H1 (cell line): ENCODE data around the gene IL1R1. TPM values are rescaled to one million over a fixed set of nuclear protein-coding genes. Genes with fewer than 3 reads are reported as not detected.

Experiments
- CTCF ChIA-PET: fragments of 300-600 bp; sonication (Branson Sonifier 250); formaldehyde crosslinking; loops from one replicate; lab custom pipeline; 2021; ENCODE audit not compliant: partially characterized antibody; lab: Charles Lee
- POLR2A ChIA-PET: fragments of 300-600 bp; sonication (Branson Sonifier 250); formaldehyde crosslinking; loops from one replicate; lab custom pipeline; 2021; ENCODE audit warnings: inconsistent platforms; ENCODE audit not compliant: partially characterized antibody; lab: Charles Lee
- DNase-seq, 2 experiments: peaks; one replicate each; pipeline versions ENCODE4 v3.0.0 to v3.0.0-alpha.2; 2010 to 2022; ENCODE audit warnings: low spot score in 2 of 2, low read depth in 1 of 2, mixed read lengths in 1 of 2
- FAIRE-seq: peaks from 2 replicates; lab custom pipeline; 2011; peaks lifted over from hg19 to GRCh38; lab: Jason Lieb, UNC
- H2AFZ ChIP-seq: 2 replicates; pipeline ENCODE4 v1.8.1; 2012; ENCODE audit warnings: low read length, inconsistent platforms
- H2AK5ac ChIP-seq: 2 replicates; pipeline ENCODE4 v1.6.1; 2013; ENCODE audit warnings: low read depth, low read length
- H2BK120ac ChIP-seq: replicated peaks from 2 replicates; pipeline ENCODE3; 2013; ENCODE audit warnings: low read depth, low read length, inconsistent platforms
- H2BK12ac ChIP-seq: 2 replicates; pipeline ENCODE4 v1.6.1; 2013; ENCODE audit warnings: low read depth, low read length
- H2BK15ac ChIP-seq: 2 replicates; pipeline ENCODE4 v1.6.1; 2013; ENCODE audit warnings: low read length
- H2BK20ac ChIP-seq: 2 replicates; pipeline ENCODE4 v1.6.1; 2013; ENCODE audit warnings: low read length
- H2BK5ac ChIP-seq: 2 replicates; pipeline ENCODE4 v1.6.1; 2013; ENCODE audit warnings: low read depth, low read length
- H3K14ac ChIP-seq: 2 replicates; pipeline ENCODE4 v1.6.1; 2013; ENCODE audit warnings: inconsistent platforms; ENCODE audit not compliant: insufficient read length
- H3K18ac ChIP-seq: 2 replicates; pipeline ENCODE4 v1.6.1; 2013; ENCODE audit warnings: low read length; ENCODE audit errors: extremely low read depth
- H3K23ac ChIP-seq: 2 replicates; pipeline ENCODE4 v1.6.1; 2013; ENCODE audit warnings: inconsistent platforms; ENCODE audit not compliant: insufficient read length
- H3K23me2 ChIP-seq: 2 replicates; pipeline ENCODE4 v1.6.1; 2013; ENCODE audit warnings: low read depth, low read length
- H3K27ac ChIP-seq: 2 replicates; pipeline ENCODE4 v1.6.1; 2011; ENCODE audit warnings: low read depth, low read length, inconsistent platforms
- H3K27me3 ChIP-seq, 4 experiments: replicated peaks in 1 of 4; 1 replicate in 1 of 4; 2 replicates in 3 of 4; pipeline versions ENCODE4 v1.6.1 to v1.8.1; 2011 to 2013; ENCODE audit warnings: low read length in 3 of 4, mild to moderate bottlenecking in 3 of 4, inconsistent platforms in 2 of 4, mixed read lengths in 2 of 4, moderate library complexity in 1 of 4; ENCODE audit not compliant: control insufficient read depth in 3 of 4, insufficient read depth in 3 of 4; ENCODE audit errors: extremely low read depth in 1 of 4
- H3K36me3 ChIP-seq, 4 experiments: 2 replicates each; pipeline versions ENCODE4 v1.6.1 to v1.8.1; 2011 to 2013; ENCODE audit warnings: mild to moderate bottlenecking in 4 of 4, low read length in 3 of 4, moderate library complexity in 2 of 4, control low read depth in 1 of 4, inconsistent platforms in 1 of 4; ENCODE audit not compliant: insufficient read depth in 4 of 4, control insufficient read depth in 2 of 4
- H3K4ac ChIP-seq: replicated peaks from 2 replicates; pipeline ENCODE3; 2013; ENCODE audit warnings: low read length, low read depth, mixed read lengths, inconsistent platforms; ENCODE audit not compliant: insufficient read length
- H3K4me1 ChIP-seq, 4 experiments: replicated peaks in 1 of 4; 1 replicate in 1 of 4; 2 replicates in 3 of 4; pipeline versions ENCODE4 v1.6.1 to v1.8.1; 2011 to 2013; ENCODE audit warnings: low read length in 3 of 4, inconsistent platforms in 2 of 4, mixed read lengths in 1 of 4; ENCODE audit not compliant: insufficient read depth in 4 of 4, control insufficient read depth in 3 of 4
- H3K4me2 ChIP-seq, 2 experiments: 2 replicates each; pipeline versions ENCODE4 v1.6.1 to v1.8.1; 2011 to 2013; ENCODE audit warnings: low read depth in 2 of 2, low read length in 2 of 2, control low read depth in 1 of 2, inconsistent platforms in 1 of 2, mild to moderate bottlenecking in 1 of 2; ENCODE audit not compliant: insufficient read depth in 1 of 2
- H3K4me3 ChIP-seq, 4 experiments: fragments of 200-600, 300-600 bp in 1 of 4; sonication (generic), shearing (Covaris generic), sonication (Bioruptor Twin) in 1 of 4; 2 replicates each; pipeline versions ENCODE4 v1.5.1 to v1.8.1; 2011 to 2016; ENCODE audit warnings: low read length in 4 of 4, low read depth in 3 of 4, control low read depth in 2 of 4, inconsistent platforms in 2 of 4, mild to moderate bottlenecking in 2 of 4, mixed read lengths in 1 of 4, moderate library complexity in 1 of 4; ENCODE audit not compliant: insufficient read depth in 2 of 4; ENCODE audit errors: extremely low read depth in 1 of 4
- H3K56ac ChIP-seq: replicated peaks from 2 replicates; pipeline ENCODE3; 2013; ENCODE audit warnings: low read depth, mild to moderate bottlenecking, mixed read lengths, low read length, inconsistent platforms; ENCODE audit not compliant: insufficient read length
- H3K79me1 ChIP-seq: 2 replicates; pipeline ENCODE4 v1.6.1; 2013; ENCODE audit warnings: low read depth, low read length, control low read depth
- H3K79me2 ChIP-seq, 2 experiments: 2 replicates each; pipeline versions ENCODE4 v1.6.1 to v1.8.1; 2012 to 2013; ENCODE audit warnings: low read length in 2 of 2, mild to moderate bottlenecking in 2 of 2, inconsistent platforms in 1 of 2; ENCODE audit not compliant: insufficient read depth in 2 of 2, control insufficient read depth in 1 of 2
- H3K9ac ChIP-seq, 4 experiments: replicated peaks in 1 of 4; 1 replicate in 1 of 4; 2 replicates in 3 of 4; pipeline versions ENCODE4 v1.6.1 to v1.8.1; 2011 to 2013; ENCODE audit warnings: low read depth in 3 of 4, low read length in 3 of 4, control low read depth in 2 of 4, mild to moderate bottlenecking in 2 of 4, moderate library complexity in 2 of 4, inconsistent platforms in 1 of 4; ENCODE audit errors: extremely low read depth in 1 of 4
- H3K9me3 ChIP-seq, 2 experiments: 2 replicates each; pipeline versions ENCODE4 v1.6.1 to v1.8.1; 2012 to 2013; ENCODE audit warnings: mild to moderate bottlenecking in 2 of 2, moderate library complexity in 2 of 2, control low read depth in 1 of 2, inconsistent platforms in 1 of 2, low read depth in 1 of 2, low read length in 1 of 2, mixed read lengths in 1 of 2; ENCODE audit not compliant: insufficient read depth in 2 of 2
- H4K20me1 ChIP-seq, 2 experiments: replicated peaks in 1 of 2; 2 replicates each; pipeline versions ENCODE3 to v1.8.1; 2011 to 2013; ENCODE audit warnings: inconsistent platforms in 2 of 2, low read length in 2 of 2, mild to moderate bottlenecking in 1 of 2; ENCODE audit not compliant: insufficient read depth in 2 of 2, control insufficient read depth in 1 of 2
- H4K5ac ChIP-seq: 2 replicates; pipeline ENCODE4 v1.6.1; 2013; ENCODE audit warnings: low read length, low read depth, mixed read lengths, inconsistent platforms; ENCODE audit not compliant: insufficient read length
- H4K8ac ChIP-seq: 2 replicates; pipeline ENCODE4 v1.8.0; 2013; ENCODE audit warnings: mild to moderate bottlenecking, moderate library complexity, low read length, inconsistent platforms; ENCODE audit not compliant: insufficient read depth; ENCODE audit errors: extremely low read depth
- H4K91ac ChIP-seq: replicated peaks from 2 replicates; pipeline ENCODE3; 2013; ENCODE audit warnings: low read length, mixed read lengths, inconsistent platforms; ENCODE audit not compliant: insufficient read length
- ASH2L ChIP-seq: fragments of 200-600, 300-600 bp; sonication (generic); IDR thresholded peaks from one replicate; pipeline ENCODE4 v1.7.1; 2017; ENCODE audit warnings: low read length
- EZH2 ChIP-seq: fragments of 200-600 bp; sonication (generic); IDR thresholded peaks from 2 replicates; pipeline ENCODE4 v1.7.1; 2012; ENCODE audit warnings: low read depth, mild to moderate bottlenecking, moderate library complexity, low read length, inconsistent platforms; ENCODE audit not compliant: severe bottlenecking
- JUN ChIP-seq: IDR thresholded peaks from 2 replicates; pipeline ENCODE4 v1.6.1; 2011; ENCODE audit warnings: low read depth, mild to moderate bottlenecking, improper control_type of control experiment, low read length
- SIRT6 ChIP-seq: IDR thresholded peaks from one replicate; pipeline ENCODE4 v1.7.1; 2012; ENCODE audit warnings: low read length, inconsistent platforms
- TAF1 ChIP-seq: IDR thresholded peaks from 2 replicates; pipeline ENCODE4 v1.6.1; 2011; ENCODE audit warnings: mild to moderate bottlenecking, low read depth, low read length
- WGBS, 2 experiments: shearing (Covaris generic) in 1 of 2; methylation state at CpG; one replicate each; pipeline versions ENCODE4 v1.1.6 to v1.1.7; 2013 to 2015; ENCODE audit warnings: low lambda C conversion rate in 2 of 2, mixed read lengths in 2 of 2, inconsistent platforms in 1 of 2, low coverage in 1 of 2, missing lambda C conversion rate in 1 of 2; ENCODE audit not compliant: insufficient replicate concordance in 2 of 2, insufficient coverage in 1 of 2, insufficient read length in 1 of 2; ENCODE audit errors: extremely low coverage in 1 of 2, missing lambda C conversion rate in 1 of 2; 5-methylcytosine and 5-hydroxymethylcytosine counted together
- polyA plus RNA-seq, 7 experiments: library from polyadenylated mRNA; depleted of rRNA in 3 of 7; stranded (reverse) in 5 of 7; unstranded in 2 of 7; fragments of >200 nt in 5 of 7; fragments of 200-250 nt in 2 of 7; gene quantifications; 1 replicate in 5 of 7; 2 replicates in 1 of 7; 4 replicates in 1 of 7; pipeline versions ENCODE4 v1.2.1 to v1.2.3, GENCODE V29; 2011 to 2013; ENCODE audit warnings: missing spikeins in 2 of 7, mixed read lengths in 2 of 7
- total RNA-seq: library from RNA; stranded (reverse); fragmentation: NEBNext Ultra II Directional; extraction: Animal tissue kit (Norgen Biotek cat#: 25700); gene quantifications from 2 replicates; pipeline ENCODE4 v1.2.1, GENCODE V29; 2021

IL1R1 gene
- total and polyA plus RNA-seq, 2 of the 8 experiments (the other 6 are each of a cell fraction or from before 2014, with no cell fraction given), result 0.34 to 0.47 TPM

- H3K4me3 ChIP-seq, result no peak overlapping the region
- H2BK120ac ChIP-seq, result no peak overlapping the region
- no peak overlapping the region for H3K27ac ChIP-seq
- ChIA-PET POLR2A (no interaction called here), CTCF (interaction anchor here (0.7 kb wide), 1 partner anchor 93 kb away, joined by 3 read pairs; no protein-coding TSS in a partner anchor)
- no peak overlapping the region for H4K91ac ChIP-seq
- H3K56ac ChIP-seq, result no peak overlapping the region
- H2BK5ac ChIP-seq, result no peak overlapping the region
- no peaks in the 10 kb centered on the region for H3K79me1 ChIP-seq
- H3K79me2 ChIP-seq, result no peaks in the 10 kb centered on the region
- no peaks in the 10 kb centered on the region for H3K27me3 ChIP-seq
- WGBS, 2 experiments, result 91% methylated on average over 4 of the region's 4 CpGs; no CpG with 5 or more reads in 1 of the 2 experiments
- no peak overlapping the region for H2BK15ac ChIP-seq
- H3K36me3 ChIP-seq, result no peaks in the 10 kb centered on the region
- no peak overlapping the region for H2AK5ac ChIP-seq
- H4K5ac ChIP-seq, result no peak overlapping the region
- no peak overlapping the region for H3K14ac ChIP-seq
- no peak overlapping the region for H3K4ac ChIP-seq
- H3K9ac ChIP-seq, result no peak overlapping the region
- DNase-seq (no peak), FAIRE-seq (no peak)
- no peak for TF ChIP-seq EZH2
- no peak for TF ChIP-seq TAF1
- no peak for TF ChIP-seq ASH2L
- TF ChIP-seq SIRT6, result no peak
- TF ChIP-seq JUN, result no peak
- H3K23ac ChIP-seq, result no peak overlapping the region
- H4K20me1 ChIP-seq, result no peaks in the 10 kb centered on the region
- H2AFZ ChIP-seq, result peak overlapping the region; percentile 89; the same call in 1 of the 2 replicates
- no peak overlapping the region for H3K4me2 ChIP-seq
- no peaks in the 10 kb centered on the region for H3K9me3 ChIP-seq
- H2BK20ac ChIP-seq, result no peak overlapping the region
- H3K4me1 ChIP-seq, result no peaks in the 10 kb centered on the region
- H3K23me2 ChIP-seq, result no peaks in the 10 kb centered on the region
- H4K8ac ChIP-seq, result no peak overlapping the region
- H3K18ac ChIP-seq, result no peak overlapping the region
- H2BK12ac ChIP-seq, result no peak overlapping the region
Observed at GRCh38 chr2:102094917-102095316, 47.6 kb upstream of the IL1R1 start.
